GM06990 (cell line): ENCODE results near the gene JPT1.

Experiments
- DNase-seq: peaks from one replicate; pipeline ENCODE4 v3.0.0-alpha.2; 2011; ENCODE audit not compliant: insufficient read length; ENCODE audit errors: extremely low read depth
- H3K27me3 ChIP-seq: replicated peaks from 2 replicates; pipeline ENCODE4 v1.6.0; 2011; ENCODE audit warnings: low read length; ENCODE audit not compliant: control insufficient read depth, insufficient read depth
- H3K36me3 ChIP-seq: 2 replicates; pipeline ENCODE4 v1.5.1; 2011; ENCODE audit warnings: low read length; ENCODE audit not compliant: control insufficient read depth, insufficient read depth
- H3K4me3 ChIP-seq: replicated peaks from 2 replicates; pipeline ENCODE4 v1.5.1; 2011; ENCODE audit warnings: low read depth, mild to moderate bottlenecking, control low read depth, low read length
- CTCF ChIP-seq: IDR thresholded peaks from 2 replicates; pipeline ENCODE4 v1.5.1; 2011; ENCODE audit warnings: low read length, control low read depth, mild to moderate bottlenecking, inconsistent platforms; ENCODE audit not compliant: insufficient read depth, poor library complexity, severe bottlenecking

The JPT1 gene

GRCh38 chr17:75152922-75153779, 1.2 kb downstream of the JPT1 start:
- Histone ChIP-seq H3K4me3 (peak overlapping the region; percentile 93), H3K27me3 (no peaks in the 10 kb centered on the region), H3K36me3 (no peaks in the 10 kb centered on the region)
- peak; percentile 34 for DNase-seq
- TF ChIP-seq CTCF = no peak

- Histone ChIP-seq H3K36me3 (peaks cover 2% of the 10 kb centered on the region; the same call in 1 of the 2 replicates), H3K4me3 (peak overlapping the region; percentile 93), H3K27me3 (no peaks in the 10 kb centered on the region)
- no peak for DNase-seq
- no peak for TF ChIP-seq CTCF
Measured at GRCh38 chr17:75152523-75152921, 1.8 kb downstream of the JPT1 start.

- Histone ChIP-seq H3K36me3 (peaks cover 6% of the 10 kb centered on the region), H3K27me3 (no peaks in the 10 kb centered on the region), H3K4me3 (peak overlapping the region; percentile 93)
- DNase-seq = no peak
- TF ChIP-seq CTCF = no peak
Measured at GRCh38 chr17:75151930-75152329, 2.4 kb downstream of the JPT1 start.

- peaks cover 21% of the 10 kb centered on the region for H3K36me3 ChIP-seq
- H3K27me3 ChIP-seq = no peaks in the 10 kb centered on the region
- no peak overlapping the region for H3K4me3 ChIP-seq
- no peak for TF ChIP-seq CTCF
- DNase-seq = no peak
Measured at GRCh38 chr17:75147878-75148546, 6.3 kb downstream of the JPT1 start.

- TF ChIP-seq CTCF = no peak
- peaks cover 21% of the 10 kb centered on the region for H3K36me3 ChIP-seq
- DNase-seq = no peak
- no peak overlapping the region for H3K4me3 ChIP-seq
- no peaks in the 10 kb centered on the region for H3K27me3 ChIP-seq
Measured at GRCh38 chr17:75146592-75146991, 7.7 kb downstream of the JPT1 start.
